DMS 273 treated with DMSO at 0.1 percent for 48 hours (cell line): Measurements from ENCODE around the gene TMEM108.

Source experiments
- DNase-seq: peaks from one replicate; lab custom pipeline; 2025; lab: John Stamatoyannopoulos, UW

TMEM108 gene

DNA sequence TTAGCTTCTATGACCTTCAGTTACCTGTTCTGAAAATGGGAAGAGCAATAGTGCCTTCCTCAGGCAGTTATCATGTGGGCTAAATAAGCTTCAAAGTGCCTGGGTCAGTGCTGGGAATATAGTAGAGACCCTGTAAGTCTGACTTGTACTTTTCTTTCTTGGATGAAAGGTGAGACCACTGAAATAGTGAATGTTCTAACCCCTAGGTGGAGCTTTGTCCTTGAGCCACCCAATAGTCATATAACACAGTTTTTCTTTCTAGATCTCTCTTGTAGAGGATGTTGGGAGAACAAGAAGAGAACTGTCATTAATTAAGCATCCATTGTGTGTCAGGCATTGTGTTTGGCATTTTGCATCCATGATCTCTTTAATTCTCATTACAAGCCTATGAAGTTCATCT lies 348.7 kb downstream of the TMEM108 start:
- no peak for DNase-seq

DNA sequence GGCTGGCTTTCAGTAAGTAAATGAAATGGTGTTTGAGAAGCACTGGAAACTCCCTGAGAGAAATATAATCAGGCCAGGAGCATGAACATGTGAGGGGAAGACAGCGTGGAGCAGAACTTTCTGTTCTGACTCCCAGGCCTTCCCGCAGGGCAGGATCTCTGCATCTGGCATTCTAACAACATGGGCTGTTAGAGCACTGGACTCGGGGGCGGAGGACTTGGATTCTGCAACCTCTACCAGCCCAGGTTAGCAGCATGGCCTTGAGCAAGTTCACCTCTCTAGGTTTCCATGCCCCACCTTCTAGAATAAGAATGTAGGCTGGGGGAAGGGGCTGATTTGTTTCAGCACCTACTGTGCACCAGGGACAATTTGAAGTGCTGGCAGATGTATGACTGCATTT lies 349.1 kb downstream of the TMEM108 start:
- no peak for DNase-seq

DNA sequence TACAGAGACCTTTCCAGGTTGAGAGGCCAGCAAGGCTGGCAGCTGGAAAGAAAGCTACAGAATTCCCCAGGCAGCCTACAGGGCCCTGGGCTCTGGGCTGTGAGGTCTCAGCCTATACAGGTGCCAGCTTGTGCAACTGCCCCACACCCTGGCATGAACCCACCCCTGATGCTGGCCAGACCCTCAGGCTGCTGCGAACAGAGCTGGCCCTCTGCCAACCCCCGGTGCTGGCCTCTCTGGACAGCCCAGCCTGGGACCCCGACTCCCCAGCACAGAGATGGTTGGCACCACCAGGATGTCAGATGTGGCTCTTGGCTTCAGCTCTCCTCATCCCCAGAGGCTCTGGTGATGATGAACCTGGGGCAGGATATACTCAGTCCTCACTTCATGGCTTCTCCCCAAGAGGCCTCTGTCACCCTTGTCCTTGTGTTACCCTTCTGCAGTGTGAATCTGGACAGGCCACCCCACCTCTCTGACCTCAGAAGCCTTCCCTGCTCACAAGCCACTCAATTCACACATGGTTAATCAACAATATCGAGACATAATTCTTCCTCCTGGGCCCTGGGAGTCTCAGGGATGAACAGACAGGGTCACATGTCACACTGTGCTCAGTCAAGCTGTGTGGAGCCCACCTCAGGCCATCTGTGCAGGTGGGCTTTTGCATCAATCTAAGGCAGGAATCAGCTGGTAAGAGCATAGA lies 350.7 kb downstream of the TMEM108 start:
- no peak for DNase-seq

DNA sequence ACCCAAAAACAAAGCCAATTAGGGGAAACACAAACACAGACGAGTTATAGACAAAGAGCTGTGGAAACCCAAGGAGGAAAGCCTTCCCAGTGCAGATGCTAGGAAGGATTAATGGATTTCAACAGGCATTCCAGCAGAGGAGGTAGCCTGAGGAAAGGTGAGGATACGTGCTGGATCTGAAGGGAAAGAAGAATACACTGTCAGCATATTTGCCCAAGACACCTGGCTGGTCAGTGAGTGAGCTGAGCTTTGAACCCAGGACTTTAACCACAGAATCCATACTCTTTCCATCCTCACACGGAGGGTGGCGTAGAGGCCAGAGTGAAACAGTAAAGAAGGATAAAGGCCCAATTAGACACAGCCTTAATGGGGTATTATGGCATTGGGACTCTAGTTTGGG lies 352.5 kb downstream of the TMEM108 start:
- no peak for DNase-seq

DNA sequence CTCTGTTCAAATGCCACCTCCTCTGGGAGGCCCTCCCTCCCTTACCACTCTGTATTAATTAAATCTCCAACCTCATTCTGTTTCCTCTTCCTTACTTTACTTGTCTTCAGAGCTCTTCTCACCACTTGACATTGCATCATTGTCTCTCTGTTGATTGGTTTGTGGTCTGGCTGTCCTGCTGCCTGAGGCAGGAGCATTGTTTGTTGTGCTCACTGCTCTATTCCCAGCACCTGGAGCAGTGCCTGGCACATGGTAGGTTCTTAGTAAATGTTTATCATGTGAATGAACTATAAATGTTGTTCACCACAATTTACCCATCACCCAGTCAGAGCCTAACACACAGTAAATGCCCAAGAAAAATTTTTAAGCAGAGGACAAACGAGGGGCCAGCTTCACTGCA lies 355.0 kb downstream of the TMEM108 start:
- DNase-seq, result no peak

DNA sequence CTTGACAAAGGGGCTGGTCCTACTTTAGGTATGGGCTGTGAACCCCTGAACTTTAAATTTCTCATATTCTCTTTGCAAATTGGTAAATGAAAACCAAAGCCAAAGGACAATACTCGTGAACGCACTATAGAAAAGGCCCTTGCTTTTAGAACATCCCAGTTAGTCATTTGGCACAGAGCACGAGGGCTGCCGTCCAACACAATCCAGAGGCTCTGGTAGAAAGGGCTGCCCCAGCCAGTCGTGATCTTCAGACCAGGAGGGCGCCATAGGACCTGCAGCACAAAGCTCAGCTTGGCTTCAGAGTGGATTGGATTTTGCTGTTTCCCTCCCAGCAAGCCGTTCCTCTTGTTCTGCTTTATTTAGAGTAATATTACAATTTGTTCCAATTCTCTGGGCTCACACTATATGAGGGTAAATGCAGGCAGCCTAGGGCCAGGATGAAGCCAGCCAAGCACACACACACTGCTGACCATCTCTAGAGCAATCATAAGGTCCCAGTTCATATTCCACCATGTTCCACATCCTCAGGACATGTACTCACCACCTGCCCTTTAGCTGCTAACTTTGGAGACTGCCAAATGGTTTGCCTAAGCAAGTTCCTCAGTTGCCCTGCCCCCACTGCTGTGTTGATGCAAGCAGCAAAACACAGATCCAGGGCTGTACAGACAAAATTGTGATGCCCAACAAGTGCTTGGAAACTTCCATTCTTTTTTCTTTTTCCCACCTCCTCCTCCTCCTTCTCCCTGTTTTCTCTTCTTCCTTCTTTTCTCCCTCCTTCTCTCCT lies 355.7 kb downstream of the TMEM108 start:
- no peak for DNase-seq

DNA sequence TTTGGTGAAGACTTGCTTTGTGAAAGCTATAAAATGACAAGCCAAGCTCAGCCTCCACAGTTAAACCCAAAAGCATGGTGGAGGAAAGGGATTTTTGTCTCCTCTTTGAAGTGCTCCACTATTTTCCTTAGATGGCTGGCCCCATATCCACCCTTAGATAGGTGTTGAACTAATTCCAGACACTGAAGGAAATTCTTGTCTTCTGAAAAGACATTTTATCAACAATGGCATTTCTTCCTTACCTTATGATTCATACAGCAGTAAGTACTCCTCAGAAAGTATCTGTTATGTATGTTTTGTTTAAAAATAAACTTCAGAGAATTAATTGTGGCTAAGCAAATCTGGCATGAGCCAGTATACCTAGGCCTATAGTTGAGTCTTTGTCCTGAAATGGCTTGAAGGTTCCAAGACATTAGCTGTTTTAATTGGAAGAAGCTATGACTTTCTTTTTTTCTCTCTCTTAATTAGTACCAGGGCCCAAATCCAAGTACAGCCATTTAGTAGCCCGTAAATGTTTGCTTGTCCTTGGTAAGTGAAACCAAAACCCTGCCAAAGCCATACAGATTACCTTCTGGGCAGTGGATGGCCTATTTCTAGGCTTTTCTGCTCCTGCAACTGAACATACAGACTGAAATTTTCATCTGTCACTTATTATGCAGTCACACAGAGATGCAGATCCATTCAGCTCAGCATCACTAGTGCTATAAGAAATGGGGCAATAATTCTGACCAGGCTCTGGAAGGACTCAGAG lies 356.5 kb downstream of the TMEM108 start:
- DNase-seq, result no peak

DNA sequence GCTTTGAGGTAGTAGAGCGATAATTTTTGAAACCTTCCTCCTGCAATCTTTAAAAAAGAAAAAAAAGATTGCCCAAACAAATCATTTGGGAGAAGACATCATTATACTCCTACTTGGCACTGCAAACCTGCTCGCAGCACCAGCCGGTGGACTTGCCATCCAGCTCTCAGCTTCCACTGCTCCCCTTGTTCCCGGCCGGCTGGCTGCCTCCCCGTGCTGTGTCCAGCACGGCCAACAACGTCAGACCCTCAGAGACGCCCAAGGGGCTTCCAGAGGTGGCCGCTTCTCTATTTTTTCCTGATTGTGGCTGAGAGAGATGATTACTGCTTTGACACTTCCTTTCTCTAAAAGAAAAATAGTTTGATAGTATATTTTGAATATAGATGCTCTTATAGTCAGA lies 358.7 kb downstream of the TMEM108 start:
- no peak for DNase-seq

DNA sequence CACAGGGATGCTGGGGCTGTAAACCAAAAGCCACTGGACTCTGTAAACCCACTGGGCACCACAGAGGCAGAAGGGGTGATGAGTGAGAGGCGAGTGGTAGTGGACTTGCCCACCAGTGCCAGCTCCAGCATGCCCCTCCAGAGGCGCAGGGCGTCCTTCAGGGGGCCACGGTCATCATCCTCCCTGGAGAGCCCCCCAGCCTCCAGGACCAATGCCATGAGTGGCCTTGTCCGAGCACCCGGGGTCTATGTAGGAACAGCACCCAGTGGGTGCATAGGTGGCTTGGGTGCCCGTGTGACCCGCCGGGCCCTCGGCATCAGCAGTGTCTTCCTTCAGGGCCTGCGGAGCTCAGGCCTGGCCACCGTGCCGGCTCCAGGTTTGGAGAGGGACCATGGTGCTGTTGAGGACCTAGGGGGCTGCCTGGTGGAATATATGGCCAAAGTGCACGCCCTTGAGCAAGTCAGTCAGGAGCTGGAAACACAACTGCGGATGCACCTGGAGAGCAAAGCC lies 361.9 kb downstream of the TMEM108 start, which contains the start of gene BFSP2:
Gene BFSP2, plus strand, starts transcription at position 51 of the 510 bp plus-strand sequence. Its CDS starts 28 bp downstream, at position 79.
- no peak for DNase-seq

DNA sequence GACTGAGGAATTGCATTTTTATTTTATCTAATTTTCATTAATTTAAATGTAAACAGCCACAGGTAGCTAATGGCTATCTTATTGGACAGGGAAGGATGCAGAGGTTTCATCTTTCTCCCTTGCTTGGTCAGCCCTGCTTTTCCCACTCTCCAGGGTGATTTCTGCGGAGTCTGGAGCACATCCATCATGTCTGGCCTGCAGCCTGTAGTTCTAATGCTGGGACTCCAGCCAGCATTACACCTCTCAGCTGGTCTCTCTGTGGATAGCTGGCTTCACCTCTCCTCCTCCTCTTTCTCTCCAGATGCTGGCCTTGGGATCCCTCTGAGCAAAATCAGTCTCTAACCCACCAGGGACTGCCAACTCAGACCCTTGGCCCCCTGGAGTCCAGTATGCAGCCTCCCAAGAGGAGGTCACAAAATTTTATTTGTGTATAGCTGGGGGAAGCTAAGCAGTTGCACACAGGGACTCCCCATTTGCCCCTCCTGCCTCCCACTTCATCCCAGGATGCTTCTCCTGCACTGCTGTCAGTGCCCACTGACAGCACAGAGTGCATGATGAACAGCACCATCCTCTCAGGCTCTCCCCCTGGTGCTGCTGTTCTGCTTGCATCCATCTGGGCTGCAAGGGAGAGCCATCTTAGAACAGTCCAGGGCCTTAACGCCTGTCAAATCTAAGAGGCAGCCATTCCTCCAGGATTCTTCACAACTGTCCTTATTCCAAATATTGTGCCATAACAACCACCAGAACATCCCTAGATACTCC lies 363.4 kb downstream of the TMEM108 start:
- DNase-seq, result peak; percentile 11

DNA sequence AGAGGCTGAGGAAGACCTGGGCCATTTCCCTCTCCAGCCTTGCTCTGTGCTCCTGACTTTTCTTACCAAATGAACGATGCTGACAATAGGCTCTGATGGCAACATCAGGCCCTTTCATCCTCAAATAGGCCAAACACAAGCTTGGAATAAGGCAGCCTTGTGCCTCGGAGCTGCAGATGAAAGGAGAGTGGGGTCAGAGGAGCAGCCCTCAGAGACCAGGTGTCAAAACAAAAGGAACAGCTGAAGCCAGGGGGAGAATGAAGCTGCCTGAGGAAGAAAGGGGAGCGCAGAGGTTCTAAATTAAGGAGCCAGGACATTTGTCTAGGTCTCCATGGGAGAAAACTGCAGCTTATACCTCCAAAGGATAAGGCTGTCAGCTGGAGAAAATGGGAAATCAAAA lies 366.7 kb downstream of the TMEM108 start:
- no peak for DNase-seq

DNA sequence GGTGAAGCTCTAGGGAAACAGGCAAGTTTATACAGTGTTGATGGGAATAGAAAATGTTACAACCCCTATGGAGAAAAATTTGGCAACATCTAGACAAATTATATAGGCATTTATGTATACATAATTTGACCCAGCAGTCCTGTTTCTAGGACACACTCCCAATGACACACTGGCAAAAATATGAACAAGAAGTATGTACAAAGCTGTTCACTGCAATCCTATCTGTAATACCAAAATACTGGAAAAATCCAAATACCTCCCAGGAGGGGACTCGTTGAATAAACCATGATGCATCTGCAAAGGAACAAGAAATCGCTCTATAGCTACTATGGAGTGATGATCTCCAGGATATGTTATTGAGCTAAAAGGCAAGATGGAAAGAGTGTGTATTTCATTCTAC lies 370.2 kb downstream of the TMEM108 start:
- DNase-seq, result no peak

DNA sequence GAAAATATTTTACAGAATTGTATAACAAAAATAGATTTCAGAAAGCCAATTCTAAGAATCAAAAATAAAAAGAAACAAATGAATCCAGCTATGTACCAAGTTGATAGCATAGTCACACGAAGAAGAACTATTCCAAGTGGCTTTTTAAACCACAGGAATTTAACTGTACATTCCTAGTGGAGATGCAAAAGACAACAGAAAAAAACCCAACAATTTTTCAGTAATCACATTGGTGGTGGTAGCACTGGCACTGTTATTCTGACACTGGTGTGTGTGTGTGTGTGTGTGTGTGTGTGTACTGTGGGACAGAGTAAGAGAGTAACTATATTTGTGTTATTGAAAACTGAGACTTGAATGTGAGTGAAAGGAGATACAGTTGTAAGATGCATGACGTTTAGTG lies 370.8 kb downstream of the TMEM108 start:
- DNase-seq, result no peak

DNA sequence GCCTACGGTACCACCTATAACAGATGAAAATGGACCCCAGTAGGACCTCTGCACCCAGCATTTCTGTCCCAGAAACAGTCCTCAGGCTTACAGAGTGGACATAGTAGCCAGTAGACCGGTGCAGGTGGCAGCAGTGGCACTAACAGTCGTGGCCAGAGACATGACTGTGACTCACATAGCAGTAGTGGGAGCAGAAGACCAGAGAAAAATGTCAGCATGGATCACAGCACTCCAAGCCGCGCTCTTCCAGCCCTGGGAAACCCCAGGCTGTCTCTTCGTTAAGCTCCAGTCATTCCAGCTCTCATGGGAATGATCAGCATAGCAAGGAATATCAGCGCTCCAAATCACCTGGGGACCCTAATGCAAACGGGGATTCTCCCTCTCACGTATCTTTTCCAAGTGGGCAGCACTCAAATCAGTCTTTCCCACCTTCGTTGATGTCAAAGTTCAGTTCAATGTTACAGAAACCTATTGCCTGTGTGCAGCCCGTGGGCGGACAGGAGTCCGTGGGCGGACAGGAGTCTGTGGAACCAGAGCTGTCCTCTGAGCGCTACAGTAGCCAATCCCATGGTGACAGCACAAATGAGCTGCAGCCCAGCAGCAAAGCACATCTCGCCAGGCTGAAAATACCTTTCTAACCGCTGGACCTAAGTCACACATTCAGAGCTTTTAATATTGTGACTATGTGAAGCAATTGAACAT lies 372.2 kb downstream of the TMEM108 start:
- no peak for DNase-seq

DNA sequence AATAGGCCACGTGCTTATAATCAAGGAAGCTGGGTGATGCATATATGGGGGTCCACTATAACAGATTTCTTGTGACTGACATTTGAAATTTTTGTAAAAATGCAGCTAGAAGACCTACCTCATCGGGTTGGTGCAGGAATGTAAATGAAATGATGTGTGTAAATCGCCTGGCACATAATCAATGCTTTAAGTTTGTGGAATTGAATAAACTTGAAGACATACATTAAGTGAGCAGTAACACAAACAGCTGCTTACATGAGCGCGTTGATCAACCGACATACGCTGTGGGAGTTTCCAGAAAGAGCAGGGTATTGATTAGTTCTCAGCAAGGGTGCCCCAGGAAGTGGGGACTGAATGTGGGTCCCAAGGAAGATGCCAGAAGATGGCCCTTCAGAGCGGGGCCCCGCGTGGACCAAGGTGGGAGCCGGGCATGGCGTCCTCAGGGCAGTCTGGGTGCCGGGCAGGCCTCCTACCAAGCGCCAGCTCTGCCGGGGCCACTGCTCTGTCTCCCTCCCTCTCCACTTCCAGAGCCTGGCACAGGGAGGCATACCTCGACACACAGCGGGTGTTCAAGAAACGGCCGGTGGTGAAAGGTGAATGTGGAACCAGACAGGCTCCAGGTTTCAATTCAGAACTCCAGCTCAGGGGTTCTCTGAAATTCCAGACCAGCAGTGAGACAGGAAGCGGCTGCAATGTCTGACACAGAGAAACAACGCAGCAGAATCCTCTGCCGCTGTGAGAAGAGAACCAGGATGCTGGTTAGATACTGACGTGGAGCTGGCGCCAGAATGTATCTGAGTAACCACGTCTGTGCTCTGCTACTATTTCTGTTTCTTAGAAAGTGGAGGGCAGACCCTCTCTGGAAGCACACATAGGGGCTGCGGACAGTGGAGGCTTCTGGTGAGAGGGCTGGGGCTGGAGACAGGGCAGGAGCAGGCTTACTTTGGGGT lies 374.3 kb downstream of the TMEM108 start:
- no peak for DNase-seq

DNA sequence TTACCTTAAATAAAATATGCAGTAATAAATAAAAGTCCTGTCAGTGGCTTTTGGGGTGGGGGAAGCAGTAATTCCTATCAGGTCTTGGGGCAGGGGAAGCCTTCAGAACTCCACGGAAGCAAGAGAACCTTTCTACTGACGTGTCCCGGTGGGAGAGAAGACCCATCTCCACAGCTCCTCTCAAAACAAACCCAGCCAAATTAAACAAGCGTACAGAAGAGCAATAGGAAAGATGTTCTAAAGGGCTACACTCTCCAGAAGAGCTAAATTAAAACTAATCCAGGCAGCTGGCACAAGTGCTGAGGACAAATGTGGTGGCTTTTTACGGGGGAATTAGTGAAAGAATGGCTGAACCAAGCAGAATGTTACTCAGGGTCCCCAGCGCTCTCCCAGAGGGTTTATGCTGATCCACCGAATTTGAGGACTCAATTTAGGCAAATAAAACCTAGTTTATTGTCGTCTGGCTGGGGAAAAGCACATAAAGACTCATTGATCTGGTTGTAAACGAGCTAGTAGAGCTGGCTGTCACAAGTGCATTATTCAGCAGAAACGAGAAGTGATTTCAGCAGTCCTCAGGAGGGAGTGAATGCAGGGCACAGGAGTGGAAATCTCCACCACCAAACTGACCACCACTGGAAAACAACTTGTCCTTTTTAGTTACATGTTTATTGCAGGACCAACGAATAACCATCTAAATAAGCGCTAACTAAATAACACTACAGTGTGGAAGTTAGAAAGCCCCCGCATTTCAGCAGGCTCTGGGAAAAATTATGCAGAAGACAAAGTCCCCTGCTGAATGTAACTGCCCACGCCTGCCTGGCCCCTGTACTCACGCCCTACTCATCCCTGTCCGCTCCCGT lies 375.2 kb downstream of the TMEM108 start:
- DNase-seq, result no peak

DNA sequence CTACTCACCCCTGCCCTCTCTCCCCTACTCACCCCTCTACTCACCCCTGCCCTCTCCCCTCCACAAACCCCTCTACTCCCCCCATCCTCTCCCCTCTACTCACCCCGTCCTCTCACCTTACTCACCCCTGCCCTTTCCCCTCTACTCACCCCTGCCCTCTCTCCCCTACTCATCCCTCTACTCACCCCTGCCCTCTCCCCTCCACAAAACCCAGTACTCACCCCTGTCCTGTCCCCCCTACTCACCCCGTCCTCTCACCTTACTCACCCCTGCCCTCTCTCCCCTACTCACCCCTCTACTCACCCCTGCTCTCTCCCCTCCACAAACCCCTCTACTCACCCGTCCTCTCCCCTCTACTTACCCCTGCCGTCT lies 375.8 kb downstream of the TMEM108 start:
- DNase-seq, result no peak

DNA sequence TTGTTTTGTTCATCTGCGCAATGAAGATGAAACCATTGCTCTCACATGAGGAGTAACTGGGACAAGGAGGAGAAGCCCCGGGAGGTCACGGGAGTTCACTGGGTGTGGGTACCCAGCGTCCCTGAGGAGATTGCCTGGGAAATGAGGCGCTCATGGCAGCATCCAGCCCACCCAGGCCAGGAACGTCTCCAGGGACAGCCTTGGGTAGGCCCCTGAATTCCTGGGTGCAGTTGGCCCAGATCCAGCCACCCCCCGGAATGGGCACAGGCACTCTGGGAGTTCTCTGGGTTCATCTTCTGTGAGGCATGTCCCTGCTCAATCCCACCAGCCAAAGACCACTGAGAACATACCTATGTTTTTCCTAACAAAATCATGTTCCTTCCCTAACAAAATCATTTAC lies 380.2 kb downstream of the TMEM108 start:
- DNase-seq, result no peak
